Endometrial microvascular endothelial cells (primary cell): ENCODE measurements around the gene SNCAIP. TPM values are rescaled to one million over a fixed set of nuclear protein-coding genes. Genes with fewer than 3 reads are reported as not detected.

Experiments
- in situ Hi-C: cut with HindIII; loops from 2 replicates; pipeline ENCODE4 v1.10.0; 2017; ENCODE audit warnings: low sequenced_read_pairs, low pct_unique_long_range_greater_than_20kb; ENCODE audit errors: inconsistent ontology term
- total RNA-seq: library from RNA; depleted of rRNA; stranded (reverse); fragments of >200 nt; gene quantifications from one replicate; pipeline ENCODE4 v1.2.3, GENCODE V29; 2015; ENCODE audit errors: inconsistent ontology term

SNCAIP gene
- total RNA-seq, 1 donor from 2014 or later, result 0.37 TPM

DNA sequence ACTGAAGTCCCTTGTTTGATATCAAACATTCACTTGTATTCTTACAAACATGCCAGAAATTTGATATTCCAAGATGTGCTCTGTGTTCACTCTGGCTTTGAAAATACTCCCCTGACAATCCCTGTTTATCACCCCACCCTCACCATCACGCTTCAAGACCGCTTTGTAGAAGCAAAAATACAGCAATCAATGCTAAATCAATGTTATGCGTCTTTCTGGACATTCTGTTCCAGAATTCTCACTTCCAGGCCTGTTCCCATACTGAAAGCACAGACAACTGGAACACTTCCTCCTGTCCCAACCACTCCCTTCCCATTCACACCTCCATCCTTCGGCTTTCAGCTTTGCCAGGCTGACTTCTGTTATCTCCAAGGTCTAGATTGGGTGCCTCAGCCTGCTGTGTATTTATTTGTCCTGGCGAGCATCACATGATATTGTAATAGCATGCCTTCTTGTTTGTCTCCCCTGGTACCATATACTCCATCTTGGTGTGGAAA lies 72.8 kb downstream of the SNCAIP start:
- in situ Hi-C loops, result no loop called here

DNA sequence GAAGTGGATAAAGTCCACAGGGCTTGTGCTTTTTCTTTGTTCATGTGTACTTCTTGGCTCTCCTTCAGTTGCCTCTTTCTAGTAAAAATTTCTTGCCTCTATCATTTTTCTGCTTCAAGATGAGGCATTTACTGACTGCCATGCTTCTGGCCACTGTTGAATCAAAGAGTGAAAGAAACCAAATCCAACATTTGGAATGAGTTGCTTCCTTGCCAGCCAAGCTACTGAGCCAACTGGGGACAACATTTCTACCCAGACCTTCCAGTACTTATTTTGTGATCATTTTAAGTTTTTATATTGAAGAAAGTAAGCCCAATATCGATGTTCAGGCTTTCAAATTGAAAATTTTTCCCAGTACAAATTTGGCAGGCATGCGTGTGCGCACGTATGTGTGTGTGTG lies 73.2 kb downstream of the SNCAIP start:
- in situ Hi-C loops, result no loop called here

DNA sequence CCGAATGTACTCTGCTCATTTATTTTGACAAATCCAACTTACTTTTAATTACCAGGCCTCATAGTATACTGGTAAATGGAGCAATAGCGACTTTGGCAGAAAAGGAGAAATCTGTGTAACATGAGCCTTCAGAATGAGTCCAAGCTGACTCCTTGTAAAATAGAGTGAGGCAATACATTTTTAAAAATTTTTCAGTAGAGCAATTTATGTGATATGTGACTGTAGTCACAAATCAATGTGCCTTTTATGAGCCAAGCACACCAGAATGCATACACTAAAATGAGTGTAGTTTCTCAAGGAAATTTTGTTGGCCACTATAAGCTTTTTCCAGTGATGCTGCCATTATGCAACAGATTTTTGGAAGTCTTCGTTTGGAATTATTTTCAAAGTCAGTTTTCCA lies 73.8 kb downstream of the SNCAIP start:
- in situ Hi-C loops, result no loop called here

- in situ Hi-C loops, result no loop called here
Observed at GRCh38 chr5:122390154-122390553, 78.1 kb downstream of the SNCAIP start.

DNA sequence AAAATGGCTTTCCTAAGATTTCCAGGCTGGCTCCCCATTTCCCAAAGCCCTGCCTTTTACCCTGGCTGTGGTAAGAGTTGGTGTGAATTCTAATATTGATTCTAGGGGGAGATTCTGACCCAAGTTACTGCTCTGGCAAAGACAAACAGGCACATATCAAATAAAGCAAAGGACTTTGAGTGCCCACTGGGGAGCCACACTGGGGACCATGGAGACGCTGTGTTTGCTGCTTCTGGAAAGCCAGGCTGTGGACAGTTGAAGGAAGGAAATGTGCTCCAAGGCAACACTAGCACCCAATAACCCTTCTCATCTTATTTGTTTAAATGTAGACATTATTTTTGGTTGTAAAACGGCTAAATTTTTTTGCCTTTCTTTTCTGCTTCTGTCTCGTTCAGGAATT lies 78.7 kb downstream of the SNCAIP start:
- in situ Hi-C loops, result no loop called here

DNA sequence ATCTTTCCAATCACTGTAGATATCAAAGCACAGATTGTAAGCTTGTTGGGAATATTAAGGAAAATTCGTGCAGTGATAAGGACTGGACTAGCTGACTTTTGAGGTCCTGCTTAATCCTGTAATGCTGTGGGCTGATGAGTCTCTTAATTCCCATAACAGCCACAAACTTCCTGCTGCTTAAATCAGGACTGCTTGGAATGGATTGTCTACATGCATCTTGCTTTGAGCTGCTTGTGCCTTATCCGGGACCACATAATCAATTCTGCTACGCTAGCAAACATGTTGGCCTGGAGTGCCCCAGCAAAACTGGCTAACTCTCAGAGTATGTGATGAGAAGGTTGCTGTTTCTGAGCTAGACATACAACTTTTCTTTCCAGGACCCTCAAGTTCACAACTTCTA lies 79.6 kb downstream of the SNCAIP start:
- in situ Hi-C loops, result no loop called here

GRCh38 chr5:122392224-122392623 lies 80.2 kb downstream of the SNCAIP start:
- in situ Hi-C loops, result no loop called here

- in situ Hi-C loops, result no loop called here
Observed at GRCh38 chr5:122392824-122393223, 80.8 kb downstream of the SNCAIP start.

DNA sequence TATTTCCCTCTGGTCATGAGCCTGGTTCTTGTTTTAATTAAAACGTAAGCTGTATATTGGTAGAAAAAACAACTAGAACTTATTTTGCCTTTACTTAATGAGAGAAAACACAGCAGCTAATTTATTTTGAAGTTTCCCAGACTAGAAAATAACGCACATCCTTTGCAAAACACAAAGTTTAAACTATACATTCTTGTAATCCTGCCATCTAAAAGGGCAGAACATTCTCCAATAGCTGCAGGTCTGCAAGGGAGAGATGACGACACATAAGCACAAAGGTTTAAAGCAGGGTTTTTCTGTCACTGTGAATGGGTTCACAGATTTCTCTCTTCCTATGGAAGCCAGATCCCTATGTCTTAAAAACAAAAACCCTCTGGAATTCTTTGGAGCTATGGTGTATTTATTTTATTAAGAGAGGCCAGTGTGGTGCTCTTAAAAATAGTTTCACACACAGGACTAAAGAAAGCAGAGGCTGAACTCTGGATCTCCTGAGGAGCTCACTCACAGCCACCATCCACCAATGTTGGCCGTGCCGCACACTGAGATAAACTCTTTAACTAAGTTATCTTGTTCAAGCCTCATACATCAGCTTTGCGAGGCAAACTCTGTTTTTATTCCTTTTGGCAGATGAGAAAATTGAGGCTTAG lies 82.4 kb downstream of the SNCAIP start:
- in situ Hi-C loops, result no loop called here

- in situ Hi-C loops, result no loop called here
Observed at GRCh38 chr5:122398016-122398415, 86.0 kb downstream of the SNCAIP start.

DNA sequence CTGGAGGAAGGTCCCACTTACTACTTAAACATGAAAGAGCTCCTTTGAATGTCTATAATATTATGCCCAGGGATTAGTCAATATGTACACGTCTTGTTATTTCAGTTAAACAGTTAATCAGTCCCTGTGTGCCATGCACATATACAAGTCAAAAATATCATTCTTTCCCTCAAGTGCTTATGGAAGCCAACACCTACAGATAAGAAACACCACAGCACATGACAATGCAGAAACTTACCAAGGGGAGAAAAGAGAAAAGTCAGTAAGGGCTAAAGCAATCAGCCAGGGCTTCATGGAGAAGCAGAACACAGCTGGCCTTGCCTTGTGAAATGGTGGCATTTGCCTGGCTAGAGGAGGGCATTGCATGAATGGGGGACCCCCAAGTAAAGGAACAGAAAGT lies 88.3 kb downstream of the SNCAIP start:
- in situ Hi-C loops, result no loop called here

DNA sequence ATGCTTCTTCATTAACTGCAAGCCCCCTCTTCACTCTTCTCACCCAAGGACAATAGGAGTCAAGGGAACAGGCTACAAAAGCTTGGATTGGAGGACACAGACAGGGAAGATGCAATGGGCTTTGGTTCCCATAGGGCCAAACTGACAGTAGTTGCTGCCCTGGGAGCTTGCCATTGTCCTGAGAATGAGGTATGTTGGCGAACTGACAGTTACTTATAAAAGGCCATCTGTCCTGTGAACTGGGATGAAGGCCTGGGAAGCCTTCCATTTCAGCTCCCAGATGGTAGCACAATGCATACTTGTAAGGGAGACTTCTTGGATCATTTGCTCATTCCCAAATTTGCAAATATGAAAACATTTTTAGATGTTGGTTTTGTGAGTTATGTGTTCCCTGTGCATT lies 88.9 kb downstream of the SNCAIP start:
- in situ Hi-C loops, result no loop called here

- in situ Hi-C loops, result no loop called here
Observed at GRCh38 chr5:122401976-122402725, 90.1 kb downstream of the SNCAIP start.

GRCh38 chr5:122402955-122403685 lies 91.1 kb downstream of the SNCAIP start:
- in situ Hi-C loops, result no loop called here

GRCh38 chr5:122404018-122404417 lies 92.0 kb downstream of the SNCAIP start:
- in situ Hi-C loops, result no loop called here

DNA sequence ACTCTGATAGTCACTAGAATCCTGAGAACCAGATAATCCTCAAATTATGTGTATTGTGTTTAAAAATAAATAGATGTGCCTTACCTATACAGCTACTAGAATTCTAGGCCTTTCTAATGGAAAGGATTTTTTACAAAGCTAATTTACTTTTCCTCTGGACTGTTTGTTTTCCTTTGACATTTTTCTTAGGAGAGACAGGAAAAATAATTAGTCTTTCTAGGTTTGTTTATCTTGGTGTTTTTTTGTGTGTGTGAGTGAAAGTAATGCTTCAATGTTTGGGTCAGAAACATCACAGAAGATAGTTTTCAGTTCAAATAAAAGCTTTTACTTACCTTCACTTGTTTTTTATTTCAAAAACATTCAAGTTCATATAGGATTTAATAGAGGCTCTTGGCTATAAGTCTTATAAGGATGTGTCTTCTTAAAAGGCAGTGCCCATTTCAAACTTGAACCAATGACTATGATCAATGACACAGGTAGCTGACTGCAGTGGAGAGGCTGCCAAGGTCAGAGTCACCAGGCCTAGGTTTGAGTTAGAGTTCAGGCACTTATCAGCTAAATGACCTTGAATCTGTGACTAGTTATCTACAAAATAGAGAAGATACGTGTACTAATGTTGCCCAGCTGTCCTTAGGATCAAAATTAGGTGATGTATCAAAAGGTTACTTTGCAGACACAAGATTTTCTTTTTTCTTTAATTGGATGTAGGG lies 92.8 kb downstream of the SNCAIP start:
- in situ Hi-C loops, result no loop called here

- in situ Hi-C loops, result no loop called here
Observed at GRCh38 chr5:122405751-122406150, 93.7 kb downstream of the SNCAIP start.

DNA sequence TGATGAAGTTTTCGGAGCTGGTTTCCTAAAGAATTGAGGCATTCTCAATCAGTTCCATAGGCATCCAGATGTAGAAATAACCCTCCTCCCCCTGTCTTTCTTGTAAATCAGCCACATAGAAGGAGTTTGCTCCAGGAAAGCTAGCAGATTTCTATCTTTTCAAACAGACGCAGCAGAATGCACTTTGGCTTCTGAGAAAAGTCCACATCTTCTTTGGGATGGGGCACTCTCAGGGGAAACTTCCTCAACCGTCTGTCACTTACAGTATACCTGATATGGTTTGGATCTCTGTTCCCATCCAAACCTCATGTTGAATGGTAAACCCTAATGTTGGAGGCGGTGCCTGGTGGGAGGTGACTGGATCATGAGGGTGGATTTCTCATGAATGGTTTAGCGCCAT lies 94.1 kb downstream of the SNCAIP start:
- in situ Hi-C loops, result no loop called here

DNA sequence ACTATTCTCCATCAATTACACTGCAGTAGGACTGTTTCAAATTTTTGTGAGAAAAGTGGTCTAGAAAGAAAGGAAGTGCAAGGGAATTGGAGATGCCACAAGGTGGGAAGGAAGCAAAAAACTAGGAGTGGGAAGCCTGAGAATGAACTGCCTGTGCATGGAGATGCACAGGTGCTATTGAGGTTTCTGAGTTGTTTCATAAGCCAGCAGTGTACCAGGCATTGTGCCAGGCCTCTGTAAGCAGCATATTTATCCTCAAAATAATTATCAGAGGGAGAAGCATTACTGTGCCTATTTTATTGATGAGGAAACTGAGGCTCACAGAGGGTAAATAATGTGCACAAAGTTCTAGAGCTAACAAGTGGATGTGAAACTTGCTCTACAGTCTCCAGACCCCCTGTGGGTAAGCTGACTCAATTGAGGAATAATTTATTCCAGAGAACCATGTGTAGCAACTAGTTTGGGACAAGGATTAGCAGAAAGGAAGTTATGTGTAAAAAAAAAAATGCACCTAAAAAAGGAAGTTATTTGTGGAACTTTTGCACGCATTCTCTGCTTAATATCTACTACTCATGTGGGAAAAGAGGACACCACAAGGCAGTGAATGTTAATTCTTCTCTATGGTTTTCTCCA lies 96.7 kb downstream of the SNCAIP start:
- in situ Hi-C loops, result no loop called here
